NCI-H2196 (cell line): ENCODE data around the gene VPS13D.

ENCODE experiments used
- DNase-seq: peaks from one replicate; lab custom pipeline; 2025; ENCODE audit not compliant: unreplicated experiment; lab: John Stamatoyannopoulos, UW

The VPS13D gene

DNA sequence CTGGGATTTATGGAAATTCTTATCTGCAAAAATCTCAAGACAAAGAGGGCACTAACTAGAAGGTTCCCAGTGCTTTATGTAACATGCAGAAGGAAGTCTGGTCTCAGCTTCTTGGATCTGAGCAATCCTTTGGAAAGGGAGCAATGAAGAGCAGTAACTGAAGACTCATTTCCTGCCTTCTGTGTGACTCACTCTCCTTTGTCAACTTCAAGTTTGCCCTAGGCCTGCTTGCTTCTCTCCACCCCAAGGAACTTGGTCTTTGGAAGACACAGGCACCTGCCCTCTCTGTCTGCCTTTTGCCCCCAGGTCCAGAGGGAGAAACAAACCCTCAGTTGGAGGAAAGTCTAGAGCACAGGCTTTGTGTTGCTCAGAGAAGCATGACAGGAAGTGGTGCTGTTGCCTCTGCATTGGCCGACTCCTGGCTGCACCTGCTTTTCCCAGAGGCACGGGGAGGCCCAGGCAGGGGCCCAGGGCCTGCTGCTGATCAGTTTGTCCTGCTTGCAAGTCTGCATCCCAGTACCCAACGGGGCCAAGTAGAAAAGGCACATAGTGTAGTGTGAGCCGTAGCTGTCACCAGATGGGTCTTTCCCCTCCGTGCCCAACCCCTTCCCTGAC, 251.0 kb downstream of the VPS13D start:
- DNase-seq: peak; percentile 29

DNA sequence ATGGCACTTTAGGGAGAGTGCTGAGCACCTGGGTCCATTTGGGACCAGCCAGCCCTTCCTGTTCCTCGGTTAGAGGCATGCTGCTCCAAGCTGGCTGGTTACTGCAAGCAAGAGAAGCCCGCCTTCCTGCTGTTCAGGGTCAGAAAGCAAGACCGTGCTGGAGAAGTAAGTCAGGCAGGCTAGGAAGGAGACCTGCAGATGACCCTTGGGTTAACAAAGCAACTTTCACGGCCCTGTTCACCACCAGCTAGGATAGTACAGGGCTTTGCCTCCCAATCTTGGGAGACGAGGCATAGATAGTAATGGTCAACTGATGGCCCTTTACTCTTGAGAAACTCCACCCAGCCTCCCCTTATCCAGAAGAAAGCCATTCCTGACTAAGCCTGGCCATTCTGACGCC, 252.1 kb downstream of the VPS13D start:
- no peak for DNase-seq

DNA sequence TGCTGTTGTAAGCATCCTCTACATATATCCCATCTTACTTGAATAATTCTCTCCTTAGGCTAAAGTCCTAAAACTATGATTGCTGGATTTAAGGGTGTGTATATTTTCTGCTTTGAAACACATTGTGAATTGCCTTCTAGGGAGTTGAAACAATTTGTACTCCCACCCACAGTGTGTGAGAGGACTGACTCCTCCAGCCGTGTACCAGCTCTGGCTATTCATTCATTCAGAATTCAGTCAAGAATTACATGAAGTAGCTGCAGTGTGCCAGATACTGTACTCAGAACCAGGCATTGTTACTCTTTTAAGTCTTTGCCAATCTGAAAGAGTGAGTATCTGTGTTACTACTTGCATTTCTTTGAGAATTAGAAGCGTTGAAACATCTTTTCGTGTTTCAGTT, 253.2 kb downstream of the VPS13D start:
- no peak for DNase-seq

DNA sequence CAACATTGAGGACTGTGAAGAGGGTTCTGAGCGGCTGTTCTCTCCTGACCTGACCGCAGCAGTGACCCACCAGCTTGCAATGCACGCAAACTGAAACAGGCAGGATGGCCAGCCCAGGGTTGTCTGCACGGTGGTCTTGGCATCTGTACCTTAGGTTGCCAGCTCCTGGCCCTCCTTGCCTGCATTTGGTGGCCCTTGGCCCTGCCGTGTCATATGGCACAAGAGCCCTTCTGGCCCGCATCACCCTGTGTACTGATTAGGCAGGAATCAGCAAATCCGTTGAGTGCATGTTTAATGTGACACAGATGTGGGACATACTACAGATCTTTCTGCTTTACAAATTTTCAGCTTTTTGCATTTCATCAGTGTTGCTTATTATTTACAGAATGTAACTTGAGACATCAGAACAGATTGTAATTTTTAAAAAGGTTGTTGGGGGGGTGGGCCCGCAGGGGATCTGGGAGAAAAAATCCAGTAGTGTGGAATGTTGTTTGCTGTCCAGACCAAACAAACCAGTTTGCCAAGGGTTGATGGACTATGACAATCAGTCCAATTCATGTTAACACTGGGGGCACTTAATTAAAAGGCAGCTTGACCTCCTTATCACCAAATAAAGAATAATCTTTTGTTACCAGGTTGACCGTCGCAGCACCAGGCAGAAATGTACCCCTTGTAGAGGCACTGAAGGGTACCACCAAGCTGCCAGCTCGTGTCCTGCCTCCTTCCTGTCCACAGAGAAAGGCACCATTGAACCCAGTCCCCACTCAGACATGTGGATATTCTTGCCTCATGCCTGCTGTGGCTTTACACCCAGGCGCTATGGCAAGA, 255.6 kb downstream of the VPS13D start:
- no peak for DNase-seq

DNA sequence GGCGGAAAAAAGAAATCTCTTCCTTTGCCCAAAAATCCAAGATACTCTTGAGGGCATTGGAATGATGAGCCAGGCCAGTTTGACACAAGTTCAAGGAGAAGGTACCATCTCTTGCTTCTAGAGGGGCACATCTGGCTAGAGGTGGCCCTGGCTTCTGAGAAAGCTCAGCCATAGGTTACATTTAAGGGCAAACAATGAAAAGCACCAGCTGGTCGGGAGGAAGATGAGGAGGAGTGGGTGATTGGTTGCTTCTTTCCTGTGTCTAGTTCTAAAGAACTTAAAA, 256.2 kb downstream of the VPS13D start:
- no peak for DNase-seq

DNA sequence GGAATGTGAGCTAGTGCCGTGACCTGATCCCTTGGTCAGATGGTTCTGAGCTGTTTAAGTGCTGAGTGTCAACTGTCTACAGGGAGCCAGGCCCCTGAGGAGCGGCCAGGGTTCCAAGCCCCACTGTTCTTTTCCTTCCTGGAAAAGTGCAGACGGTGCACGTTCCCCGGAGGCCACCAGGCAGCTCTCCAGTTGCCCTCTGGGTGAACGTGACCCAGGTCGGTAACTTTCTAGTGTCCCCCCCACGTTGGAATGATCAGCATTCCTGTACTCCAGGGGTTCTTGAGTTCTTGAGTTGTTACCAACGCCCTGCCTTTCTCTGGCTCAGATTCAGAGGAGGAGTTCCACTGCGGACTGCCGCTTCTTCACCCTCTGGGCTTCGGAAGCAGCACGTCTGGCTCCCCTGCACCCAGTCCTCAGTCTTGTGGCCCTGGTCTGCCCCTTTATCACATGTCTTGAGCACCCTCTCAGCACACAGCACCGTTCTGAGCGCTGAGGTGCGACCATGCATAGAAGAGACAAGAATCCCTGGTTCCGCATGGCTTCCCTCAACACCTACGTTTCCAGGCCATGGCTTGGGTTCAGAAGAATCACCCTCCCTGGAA, 256.7 kb downstream of the VPS13D start:
- no peak for DNase-seq

DNA sequence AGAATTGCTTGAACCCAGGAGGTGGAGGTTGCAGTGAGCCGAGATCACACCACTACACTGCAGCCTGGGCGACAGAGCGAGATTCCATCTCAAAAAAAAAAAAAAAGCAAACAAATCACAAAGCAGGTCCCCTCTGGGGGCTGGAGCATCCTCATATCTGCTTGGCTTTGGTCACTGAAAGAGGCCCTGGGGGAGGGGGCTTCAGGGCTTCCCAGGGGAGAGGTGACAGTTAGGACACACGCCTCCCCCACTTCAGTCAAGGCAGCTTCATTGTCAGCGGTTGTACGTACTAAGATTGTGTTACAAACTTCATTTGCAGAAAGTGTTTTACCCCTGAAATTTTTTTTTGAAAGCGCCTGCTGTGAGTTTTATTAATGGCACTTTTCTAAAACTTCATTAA, 257.7 kb downstream of the VPS13D start:
- no peak for DNase-seq

DNA sequence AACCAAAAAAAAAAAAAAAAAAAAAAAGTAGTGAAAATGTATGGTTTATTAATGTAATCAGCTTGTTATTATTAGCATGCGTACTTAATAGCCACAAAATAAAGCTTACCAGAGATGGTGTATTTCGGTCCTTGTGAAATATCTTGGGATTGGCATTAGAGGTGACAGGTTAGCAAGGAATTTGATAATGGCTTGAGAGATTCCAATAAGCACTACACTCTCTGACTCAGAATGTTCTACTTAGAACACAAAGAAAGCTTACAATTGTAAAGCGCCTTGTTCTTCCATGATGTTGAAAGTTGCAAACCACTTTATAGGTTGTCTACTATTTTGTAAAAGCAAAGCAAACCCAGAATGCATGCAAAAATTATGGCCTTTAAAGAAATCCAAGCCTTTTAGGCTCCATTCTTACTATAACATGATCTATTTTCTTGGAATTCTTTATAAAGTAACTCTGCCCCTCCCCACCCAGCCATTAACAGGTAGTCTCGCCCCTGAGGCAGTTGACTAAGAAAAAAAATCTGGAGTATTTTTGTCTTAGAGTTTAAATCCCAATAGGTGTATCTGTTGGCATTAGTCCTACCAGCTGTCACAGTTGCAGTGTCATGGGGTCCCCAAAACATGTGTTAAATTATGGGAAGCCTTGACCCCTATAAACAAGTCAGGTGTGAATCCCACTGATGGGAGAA, 259.0 kb downstream of the VPS13D start:
- DNase-seq: no peak

DNA sequence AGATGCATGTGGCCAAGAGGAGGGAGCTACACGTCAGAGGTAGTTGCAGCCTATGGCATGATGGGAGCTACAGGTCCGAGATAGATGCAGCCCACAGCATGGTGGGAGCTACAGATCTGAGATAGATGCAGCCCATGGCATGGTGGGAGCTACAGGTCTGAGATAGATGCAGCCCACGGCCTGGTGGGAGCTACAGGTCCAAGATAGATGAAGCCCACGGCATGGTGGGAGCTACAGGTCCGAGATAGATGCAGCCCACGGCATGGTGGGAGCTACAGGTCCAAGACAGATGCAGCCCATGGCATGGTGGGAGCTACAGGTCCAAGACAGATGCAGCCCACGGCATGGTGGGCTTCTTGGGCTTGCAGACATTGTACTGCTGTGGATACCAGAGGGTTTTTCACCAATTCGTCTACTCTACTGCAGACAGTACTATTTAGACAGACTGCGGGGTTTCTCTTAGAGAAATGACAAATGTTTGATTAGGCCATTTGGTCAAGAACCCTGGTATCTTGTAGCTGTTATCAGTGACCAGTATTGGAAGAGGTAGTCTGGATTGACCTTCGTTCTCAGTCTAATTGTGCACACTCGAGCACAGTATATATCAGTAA, 260.8 kb downstream of the VPS13D start:
- no peak for DNase-seq

DNA sequence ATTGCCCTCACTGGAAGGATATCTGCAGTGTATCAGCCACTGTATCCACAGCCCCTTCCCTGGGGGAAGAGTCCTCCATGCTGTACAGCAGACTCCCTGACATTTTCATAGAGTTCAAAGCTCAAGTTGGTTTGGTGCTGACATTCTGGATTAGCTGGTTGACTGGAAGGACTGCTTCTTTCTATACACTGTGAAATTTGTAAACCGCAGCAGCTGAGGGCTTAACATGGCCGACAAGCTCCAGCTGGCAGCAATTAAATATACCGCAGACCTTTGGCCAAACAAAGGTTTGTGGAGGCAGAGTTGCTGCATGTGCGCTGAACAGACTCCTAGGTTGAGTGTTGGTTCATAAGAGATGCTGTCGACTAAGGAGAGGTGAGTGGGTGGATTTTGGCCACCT, 261.8 kb downstream of the VPS13D start:
- no peak for DNase-seq

DNA sequence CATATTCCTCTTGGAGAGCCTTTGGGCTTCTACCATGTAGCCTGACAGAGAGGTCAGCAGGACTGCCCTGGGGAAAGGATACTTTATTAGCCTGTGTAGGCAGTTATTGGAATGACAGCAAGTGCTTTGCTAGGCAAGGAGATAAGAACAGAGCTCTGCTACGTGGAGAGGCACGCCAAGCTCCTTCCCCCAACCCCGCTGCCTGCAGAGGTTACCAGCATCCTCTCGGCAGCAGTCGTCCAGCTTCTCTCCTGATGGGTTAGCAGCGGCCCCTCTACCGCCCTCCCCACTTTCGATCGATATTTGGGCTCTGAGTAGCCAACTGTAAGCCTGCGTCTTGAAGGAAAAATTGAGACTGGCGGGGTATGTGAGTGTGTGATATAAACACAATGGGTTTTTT, 265.9 kb downstream of the VPS13D start:
- no peak for DNase-seq

DNA sequence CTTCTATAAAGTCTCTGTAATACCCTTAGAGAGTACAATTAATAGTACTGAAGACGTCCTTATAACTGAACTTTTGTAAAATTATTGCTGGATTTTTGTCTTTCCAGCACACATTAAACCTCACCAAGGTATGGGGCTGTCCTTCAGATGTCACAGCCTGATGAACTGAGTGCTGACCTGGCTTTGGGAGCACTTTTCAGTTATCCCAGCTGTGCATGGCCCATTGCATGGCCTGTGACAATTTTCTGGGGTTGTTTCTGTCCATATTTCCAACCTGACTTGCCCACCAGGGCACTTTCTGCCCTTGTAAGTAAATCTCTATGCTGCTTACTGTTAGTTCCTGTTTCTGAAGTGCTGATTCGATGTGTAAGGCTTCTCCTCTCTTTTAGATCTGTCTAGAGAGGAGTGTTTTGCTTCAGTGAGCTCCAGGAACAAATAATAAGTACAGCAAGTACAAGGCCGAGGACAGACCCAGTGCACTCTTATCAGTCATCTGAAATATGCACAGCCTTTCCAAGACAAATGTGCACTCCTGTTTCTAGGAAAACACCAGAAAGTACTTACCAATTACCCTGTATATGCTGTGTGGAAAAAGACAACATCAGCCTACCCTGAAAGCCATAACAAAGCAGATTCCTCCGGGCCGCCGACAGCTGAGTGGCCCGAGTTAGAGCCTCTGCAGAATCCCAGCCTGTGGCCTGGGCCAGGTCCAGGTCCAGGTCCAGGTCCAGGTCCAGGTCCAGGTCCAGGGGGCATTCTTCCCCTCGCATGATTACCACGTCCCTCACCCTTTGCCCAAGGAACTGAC, 266.5 kb downstream of the VPS13D start:
- no peak for DNase-seq

DNA sequence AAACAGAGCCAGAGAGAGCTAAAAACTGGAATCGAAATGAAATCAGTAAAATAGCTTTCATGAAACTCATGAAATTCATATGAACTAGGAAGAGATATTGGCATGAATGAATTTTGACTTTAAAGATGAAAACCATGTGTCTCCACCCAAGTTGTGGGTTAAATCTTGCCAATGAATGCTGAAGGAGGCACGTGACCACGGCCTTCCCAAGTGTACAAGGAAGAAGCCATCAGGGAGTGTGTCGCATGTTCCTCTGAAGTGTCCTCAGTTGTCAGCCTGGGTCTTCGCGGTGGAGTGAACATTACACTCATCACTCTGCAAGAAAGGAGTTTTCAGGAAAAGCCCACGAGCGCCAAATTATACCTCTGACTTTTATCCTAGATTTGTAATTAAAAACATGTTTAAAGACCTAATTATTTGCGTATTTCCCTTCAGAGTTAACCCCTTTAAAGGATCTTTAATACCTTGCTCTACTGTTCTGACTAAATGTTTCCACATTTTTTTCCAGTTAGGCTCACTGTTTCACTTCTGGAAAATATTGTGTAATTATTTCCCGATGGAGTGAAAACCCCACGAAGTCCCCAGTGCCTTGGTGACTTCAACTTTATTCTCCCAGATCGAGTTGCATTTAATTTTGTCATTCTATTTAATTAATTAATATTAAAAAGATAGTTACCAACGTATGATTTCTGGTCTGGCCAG, 269.9 kb downstream of the VPS13D start:
- no peak for DNase-seq

DNA sequence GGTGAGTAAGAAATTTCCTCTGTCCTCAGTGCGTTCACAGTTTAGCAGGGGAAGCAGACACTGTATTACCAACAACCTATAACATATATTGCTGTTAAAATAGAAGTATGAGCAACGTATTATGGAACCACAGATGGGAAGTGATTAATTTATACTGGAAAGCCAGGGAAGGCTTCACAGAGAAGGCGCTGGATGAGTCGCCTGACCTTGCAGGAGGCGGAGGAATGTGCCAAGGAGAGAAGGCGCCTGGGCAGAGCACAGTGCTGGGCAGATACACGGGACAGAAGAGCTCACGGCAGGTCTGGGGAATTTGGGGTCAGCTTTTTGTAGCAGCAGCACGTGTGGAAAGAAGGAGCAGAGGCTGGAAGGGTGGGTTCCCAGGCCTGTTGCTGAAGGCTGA, 271.8 kb downstream of the VPS13D start:
- no peak for DNase-seq

DNA sequence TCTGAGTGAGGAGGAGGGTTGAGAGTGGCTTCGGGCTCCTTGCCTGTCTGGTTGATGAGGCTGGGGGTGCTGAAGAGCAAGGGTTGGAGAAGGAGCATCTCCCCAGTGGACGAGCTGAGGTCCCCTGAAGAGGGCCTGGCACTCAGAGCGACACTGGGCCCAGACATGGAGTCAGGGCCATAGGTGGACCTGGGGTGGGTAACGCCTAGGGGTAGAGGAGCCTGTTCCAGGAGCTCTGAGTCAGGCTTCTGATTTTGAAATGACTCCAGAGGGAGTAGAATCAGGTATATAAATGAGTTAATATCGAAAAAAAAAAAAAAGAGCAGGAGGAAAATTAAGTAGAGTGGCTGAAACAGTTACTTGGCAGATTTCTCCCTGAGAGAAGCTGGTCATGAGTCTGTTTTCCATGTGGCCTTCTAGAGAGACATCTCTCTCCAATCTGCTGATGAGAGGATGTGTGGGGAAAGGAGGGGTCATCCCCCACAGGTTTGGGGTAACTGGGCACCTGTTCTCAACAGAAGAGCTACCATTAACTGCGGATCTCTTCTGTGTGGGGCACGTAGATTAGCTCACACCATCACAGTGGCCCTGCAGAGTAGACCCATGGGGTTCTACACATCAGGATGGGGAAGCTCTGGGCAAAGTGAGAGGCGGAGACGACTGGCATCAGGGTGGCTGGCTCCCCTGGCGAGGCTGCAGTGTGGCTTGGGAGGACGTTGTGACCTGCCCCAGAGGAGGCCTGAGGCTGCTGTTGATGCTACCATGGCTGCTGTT, 272.7 kb downstream of the VPS13D start:
- no peak for DNase-seq

DNA sequence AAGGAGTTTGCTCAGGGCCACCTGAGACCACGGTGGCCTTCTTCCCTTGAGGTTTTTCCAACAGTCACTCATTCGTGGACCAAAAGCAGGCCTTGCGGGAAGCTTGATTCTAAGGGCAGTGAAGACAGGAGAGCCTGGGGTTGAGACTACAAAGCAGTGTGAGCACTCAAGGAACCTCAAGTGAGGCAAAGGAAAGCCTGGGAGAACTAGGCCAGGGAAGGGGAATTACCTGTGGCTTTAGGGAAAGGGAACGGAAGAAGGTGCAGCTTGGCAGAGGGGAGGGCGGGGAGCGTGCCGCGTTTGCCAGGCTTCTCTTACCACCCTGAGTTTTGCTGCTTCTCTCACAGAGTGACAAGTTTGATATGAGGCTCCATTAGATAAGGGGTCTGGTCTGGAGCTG, 273.9 kb downstream of the VPS13D start:
- DNase-seq: no peak

DNA sequence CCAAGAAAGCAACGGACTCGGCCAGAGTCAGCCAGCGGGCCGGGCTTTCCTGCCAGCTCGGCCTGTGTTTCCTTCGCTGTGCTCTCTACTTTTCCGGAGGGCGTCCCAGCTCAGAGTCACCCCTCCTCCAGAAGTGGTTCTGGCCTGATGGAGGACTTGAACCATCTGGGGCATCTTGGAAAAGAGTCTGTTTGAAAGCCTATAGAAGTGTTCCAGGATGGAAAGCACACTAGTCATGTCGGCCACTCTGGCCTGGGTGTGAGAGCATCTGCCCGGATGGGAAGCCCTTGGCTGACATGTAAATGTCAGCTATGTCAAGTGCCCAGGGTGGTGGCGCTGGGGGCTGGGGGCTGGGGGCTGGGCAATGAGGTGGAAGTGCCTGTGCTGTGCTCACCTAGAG, 274.8 kb downstream of the VPS13D start:
- DNase-seq: no peak

DNA sequence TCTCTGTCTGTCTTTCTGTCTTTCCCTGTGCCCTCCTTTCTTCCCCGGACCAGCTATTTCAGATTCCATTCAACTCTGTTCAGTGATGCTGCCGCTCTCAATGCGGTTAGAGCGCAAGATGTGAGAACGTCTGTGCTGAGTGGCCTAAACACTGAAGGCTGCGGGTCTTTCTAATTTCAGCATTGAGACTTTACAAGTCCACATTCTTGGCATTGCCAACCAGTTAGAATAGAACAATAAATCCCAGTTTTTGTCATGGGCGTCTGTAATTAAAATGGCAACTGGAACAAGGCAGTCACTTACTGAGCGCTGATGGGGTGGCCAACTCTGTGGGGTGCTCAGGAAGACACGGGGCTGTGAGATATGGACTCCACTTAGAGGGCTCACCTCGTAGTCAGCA, 275.4 kb downstream of the VPS13D start:
- DNase-seq: no peak

DNA sequence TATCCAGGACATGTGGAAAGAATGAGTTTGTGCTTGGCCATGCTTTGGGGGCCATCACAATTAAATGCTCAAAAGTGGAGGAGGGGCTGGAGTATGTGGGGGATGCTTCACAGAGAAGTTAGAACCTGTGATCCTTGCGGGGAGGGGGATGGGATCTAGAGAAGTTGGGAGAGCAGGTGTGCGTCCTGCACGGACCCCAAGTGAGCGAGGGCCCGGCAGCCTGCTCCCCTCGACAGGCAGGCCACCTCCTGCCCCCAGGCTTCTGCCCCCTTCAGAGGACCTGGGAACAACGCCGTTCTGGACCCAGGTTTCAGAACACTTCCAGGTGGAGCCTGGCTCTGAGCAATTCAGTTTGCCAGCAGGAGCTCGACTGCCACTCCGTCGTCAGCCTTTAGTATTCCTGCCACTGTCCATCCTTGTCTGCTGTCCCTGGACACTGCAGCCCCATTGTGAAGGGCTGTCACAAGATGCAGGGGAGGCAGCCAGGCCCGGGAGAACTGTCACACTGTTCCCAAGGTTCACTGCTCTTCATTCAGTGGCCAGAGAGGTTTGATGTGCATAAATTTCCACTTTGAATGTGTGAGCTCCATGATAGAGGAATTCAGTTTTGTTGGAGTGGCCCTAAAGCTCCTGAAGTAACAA, 275.9 kb downstream of the VPS13D start:
- no peak for DNase-seq
